OCI-LY3 (cell line): ENCODE measurements around the gene C9orf85.

Source experiments
- H2AFZ ChIP-seq: fragments of 200-600, 300-600 bp; shearing (Covaris generic); 2 replicates; pipeline ENCODE4 v1.6.0; 2014; ENCODE audit warnings: antibody characterized with exemption, low read depth, low read length
- H3K27ac ChIP-seq: fragments of 200-600, 300-600 bp; sonication (generic); 2 replicates; pipeline ENCODE4 v1.5.1; 2014; ENCODE audit warnings: mild to moderate bottlenecking, low read length, moderate library complexity, mixed read lengths
- H3K27me3 ChIP-seq: fragments of 200-600, 300-600 bp; sonication (generic); 2 replicates; pipeline ENCODE4 v1.6.1; 2014; ENCODE audit warnings: low read depth, low read length, mixed read lengths
- H3K36me3 ChIP-seq: fragments of 200-600, 300-600 bp; sonication (generic); replicated peaks from 2 replicates; pipeline ENCODE3; 2014; ENCODE audit warnings: low read depth, low read length, mixed read lengths
- H3K4me1 ChIP-seq: fragments of 300-600, 200-600 bp; sonication (generic); 2 replicates; pipeline ENCODE4 v1.6.1; 2014; ENCODE audit warnings: low read length, mixed read lengths
- H3K4me2 ChIP-seq: fragments of 200-600, 300-600 bp; sonication (generic); 2 replicates; pipeline ENCODE4 v1.6.1; 2014; ENCODE audit warnings: low read length, mixed read lengths
- H3K4me3 ChIP-seq: fragments of 300-600, 200-600 bp; sonication (generic); 2 replicates; pipeline ENCODE4 v1.5.1; 2014; ENCODE audit warnings: antibody characterized with exemption, mild to moderate bottlenecking, low read length, moderate library complexity
- H3K79me2 ChIP-seq: fragments of 300-600, 200-600 bp; shearing (Covaris generic); 2 replicates; pipeline ENCODE4 v1.6.1; 2014; ENCODE audit warnings: mild to moderate bottlenecking, low read length, mixed read lengths
- H3K9ac ChIP-seq: fragments of 300-600, 200-600 bp; shearing (Covaris generic); 2 replicates; pipeline ENCODE4 v1.6.0; 2014; ENCODE audit warnings: mild to moderate bottlenecking, low read length, moderate library complexity
- H3K9me3 ChIP-seq: fragments of 200-600, 300-600 bp; shearing (Covaris generic); 2 replicates; pipeline ENCODE4 v1.6.1; 2014; ENCODE audit warnings: low read length, mixed read lengths; ENCODE audit not compliant: insufficient read depth
- H4K20me1 ChIP-seq: fragments of 200-600, 300-600 bp; sonication (generic); 2 replicates; pipeline ENCODE4 v1.6.1; 2016; ENCODE audit warnings: low read length, mixed read lengths; ENCODE audit not compliant: insufficient read depth
- EZH2phosphoT487 ChIP-seq: fragments of 200-600 bp; shearing (Covaris generic); IDR thresholded peaks from 2 replicates; pipeline ENCODE4 v1.6.1; 2018; ENCODE audit warnings: antibody characterized with exemption, mixed run types, low read depth
- TF ChIP-seq, protein P1 (sequence below): fragments of 200-600, 300-600 bp; sonication (generic); IDR thresholded peaks from 2 replicates; pipeline ENCODE4 v1.5.1; 2014; ENCODE audit warnings: antibody characterized with exemption, low read length, low read depth

Gene C9orf85

DNA sequence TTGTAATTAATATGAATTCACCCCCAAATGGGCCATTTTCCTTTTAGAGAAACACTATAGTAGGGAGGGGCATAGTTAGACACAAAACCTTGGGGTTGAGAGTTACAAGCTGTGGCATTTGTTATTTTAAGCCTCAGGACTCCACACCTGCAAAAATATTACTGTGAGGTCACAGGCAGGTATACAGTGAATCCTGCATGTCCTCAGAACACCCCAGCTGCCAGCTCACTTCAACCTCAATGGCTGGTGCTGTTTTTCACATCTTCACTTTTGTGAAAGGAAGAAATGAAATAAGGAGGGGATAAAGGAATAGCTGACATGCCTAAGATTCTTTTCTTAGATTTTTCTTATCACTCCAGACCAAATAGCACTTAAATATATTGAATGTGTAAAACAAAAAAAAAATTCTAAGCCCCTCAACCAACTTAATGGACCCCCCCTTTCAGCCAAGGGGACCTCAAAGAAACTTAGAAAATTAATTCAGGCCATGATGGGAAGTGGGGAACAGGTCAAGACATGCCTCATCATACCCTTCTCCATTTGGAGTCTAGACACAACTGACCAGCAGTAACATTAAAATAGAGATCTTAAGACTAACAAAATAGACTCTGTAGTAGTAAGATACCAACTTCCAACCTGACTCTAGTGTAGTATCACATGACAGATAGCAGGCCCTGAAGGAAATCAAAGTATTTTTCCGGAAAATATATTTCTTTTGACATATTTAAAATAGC lies 9.2 kb downstream of the C9orf85 start:
- TF ChIP-seq EZH2phosphoT487 = no peak
- TF ChIP-seq, protein P1, sequence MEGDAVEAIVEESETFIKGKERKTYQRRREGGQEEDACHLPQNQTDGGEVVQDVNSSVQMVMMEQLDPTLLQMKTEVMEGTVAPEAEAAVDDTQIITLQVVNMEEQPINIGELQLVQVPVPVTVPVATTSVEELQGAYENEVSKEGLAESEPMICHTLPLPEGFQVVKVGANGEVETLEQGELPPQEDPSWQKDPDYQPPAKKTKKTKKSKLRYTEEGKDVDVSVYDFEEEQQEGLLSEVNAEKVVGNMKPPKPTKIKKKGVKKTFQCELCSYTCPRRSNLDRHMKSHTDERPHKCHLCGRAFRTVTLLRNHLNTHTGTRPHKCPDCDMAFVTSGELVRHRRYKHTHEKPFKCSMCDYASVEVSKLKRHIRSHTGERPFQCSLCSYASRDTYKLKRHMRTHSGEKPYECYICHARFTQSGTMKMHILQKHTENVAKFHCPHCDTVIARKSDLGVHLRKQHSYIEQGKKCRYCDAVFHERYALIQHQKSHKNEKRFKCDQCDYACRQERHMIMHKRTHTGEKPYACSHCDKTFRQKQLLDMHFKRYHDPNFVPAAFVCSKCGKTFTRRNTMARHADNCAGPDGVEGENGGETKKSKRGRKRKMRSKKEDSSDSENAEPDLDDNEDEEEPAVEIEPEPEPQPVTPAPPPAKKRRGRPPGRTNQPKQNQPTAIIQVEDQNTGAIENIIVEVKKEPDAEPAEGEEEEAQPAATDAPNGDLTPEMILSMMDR = no peak
- Histone ChIP-seq H3K79me2 (peaks cover 24% of the 10 kb centered on the region), H3K9ac (no peak overlapping the region), H3K36me3 (no peaks in the 10 kb centered on the region), H3K4me2 (no peak overlapping the region), H3K4me1 (peaks cover 8% of the 10 kb centered on the region), H3K4me3 (no peak overlapping the region), H2AFZ (no peak overlapping the region), H3K9me3 (no peaks in the 10 kb centered on the region), H3K27me3 (no peaks in the 10 kb centered on the region), H4K20me1 (peaks cover 10% of the 10 kb centered on the region), H3K27ac (no peak overlapping the region)

DNA sequence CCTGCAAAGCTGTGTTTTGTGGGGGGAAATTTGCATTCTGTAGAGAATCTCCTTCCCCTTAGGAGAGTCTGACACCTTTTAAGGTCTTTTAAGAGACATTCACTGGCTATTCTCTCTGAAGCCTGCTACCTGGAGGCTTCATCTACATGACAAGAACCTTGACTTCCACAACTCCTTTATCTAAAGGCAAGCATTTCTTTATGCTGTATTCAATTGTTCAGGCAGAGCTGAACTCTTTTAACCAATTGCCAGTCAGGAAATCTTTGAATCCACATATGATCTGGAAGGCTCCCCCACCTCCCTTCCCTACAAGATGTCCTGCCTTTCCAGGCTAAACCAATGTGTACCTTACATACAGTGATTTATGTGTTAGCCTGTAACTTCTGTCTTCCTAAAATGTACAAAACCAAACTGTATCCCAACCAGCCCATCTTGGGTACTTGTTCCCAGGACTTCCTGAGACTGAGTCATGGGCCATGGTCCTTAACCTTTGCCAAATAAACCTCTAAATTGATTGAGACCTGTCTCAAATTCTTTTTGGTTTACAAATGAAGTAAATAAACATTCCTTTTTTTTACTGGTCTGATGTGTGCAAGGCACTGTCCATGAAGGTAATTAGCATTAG lies 9.9 kb downstream of the C9orf85 start:
- Histone ChIP-seq H3K4me1 (0 out of 2 replicates have a peak, but pooled peaks cover 4% of the 10 kb centered on the region), H3K4me2 (no peak overlapping the region), H3K9me3 (no peaks in the 10 kb centered on the region), H3K9ac (no peak overlapping the region), H3K36me3 (no peaks in the 10 kb centered on the region), H4K20me1 (peaks cover 5% of the 10 kb centered on the region; the same call in 1 of the 2 replicates), H3K27me3 (no peaks in the 10 kb centered on the region), H3K4me3 (no peak overlapping the region), H2AFZ (no peak overlapping the region), H3K79me2 (peaks cover 17% of the 10 kb centered on the region), H3K27ac (no peak overlapping the region)
- TF ChIP-seq, protein P1 = no peak
- TF ChIP-seq EZH2phosphoT487 = no peak

DNA sequence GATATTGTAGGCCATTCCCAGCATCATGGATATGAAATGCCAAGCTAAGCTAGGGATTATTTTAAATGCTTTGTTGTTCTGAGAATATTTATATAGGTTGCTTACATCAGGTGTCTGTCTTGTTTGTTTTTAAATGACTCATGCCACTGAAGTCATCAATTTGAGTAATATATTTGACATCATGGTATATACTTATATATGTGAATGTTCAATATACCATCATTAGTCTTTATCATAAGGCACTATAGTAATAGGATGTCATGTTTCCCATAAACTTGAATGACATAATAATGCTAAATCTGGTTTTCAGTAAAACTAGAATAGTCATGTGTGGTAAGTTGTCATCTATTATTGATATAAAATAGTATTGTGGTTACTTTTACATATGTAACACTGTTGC lies 13.1 kb downstream of the C9orf85 start:
- TF ChIP-seq, protein P1 = no peak
- no peak for TF ChIP-seq EZH2phosphoT487
- H3K27ac ChIP-seq = no peak overlapping the region
- H3K79me2 ChIP-seq = peaks cover 5% of the 10 kb centered on the region
- no peaks in the 10 kb centered on the region for H3K36me3 ChIP-seq
- H2AFZ ChIP-seq = no peak overlapping the region
- no peak overlapping the region for H3K4me2 ChIP-seq
- no peaks in the 10 kb centered on the region for H3K9me3 ChIP-seq
- no peak overlapping the region for H3K9ac ChIP-seq
- no peak overlapping the region for H3K4me3 ChIP-seq
- no peaks in the 10 kb centered on the region for H4K20me1 ChIP-seq
- no peaks in the 10 kb centered on the region for H3K4me1 ChIP-seq
- no peaks in the 10 kb centered on the region for H3K27me3 ChIP-seq

DNA sequence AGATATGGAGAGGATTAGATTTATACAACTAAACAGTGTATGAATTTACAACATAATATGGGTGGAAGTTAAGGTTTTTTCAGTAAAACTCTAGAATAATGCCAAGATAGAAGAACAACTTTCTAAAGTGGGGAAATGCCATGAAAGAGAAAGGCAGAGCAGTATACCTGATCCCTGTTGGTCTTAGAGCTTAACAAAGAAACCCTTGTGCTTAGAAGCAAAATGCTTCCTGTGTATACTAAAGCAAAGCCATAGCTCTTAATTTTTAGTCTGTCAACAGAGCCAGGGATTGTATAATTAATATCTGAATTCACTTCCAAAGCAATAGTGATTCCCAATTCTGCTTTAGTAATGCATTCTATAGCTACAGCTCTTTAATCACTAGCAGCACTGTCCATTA lies 14.4 kb downstream of the C9orf85 start:
- Histone ChIP-seq H3K27me3 (no peaks in the 10 kb centered on the region), H3K4me1 (no peaks in the 10 kb centered on the region)

More for the DNA sequence above, 14.4 kb downstream of the C9orf85 start:
- TF ChIP-seq EZH2phosphoT487 = no peak
- TF ChIP-seq, protein P1 = no peak
- no peak overlapping the region for H2AFZ ChIP-seq
- no peak overlapping the region for H3K4me2 ChIP-seq
- no peaks in the 10 kb centered on the region for H3K9me3 ChIP-seq
- H3K4me3 ChIP-seq = no peak overlapping the region
- no peaks in the 10 kb centered on the region for H4K20me1 ChIP-seq
- no peak overlapping the region for H3K9ac ChIP-seq
- no peaks in the 10 kb centered on the region for H3K36me3 ChIP-seq
- H3K27ac ChIP-seq = no peak overlapping the region
- H3K79me2 ChIP-seq = peaks cover 5% of the 10 kb centered on the region
